ENCODE results near the gene UNC93B1.

Gene UNC93B1

DNA sequence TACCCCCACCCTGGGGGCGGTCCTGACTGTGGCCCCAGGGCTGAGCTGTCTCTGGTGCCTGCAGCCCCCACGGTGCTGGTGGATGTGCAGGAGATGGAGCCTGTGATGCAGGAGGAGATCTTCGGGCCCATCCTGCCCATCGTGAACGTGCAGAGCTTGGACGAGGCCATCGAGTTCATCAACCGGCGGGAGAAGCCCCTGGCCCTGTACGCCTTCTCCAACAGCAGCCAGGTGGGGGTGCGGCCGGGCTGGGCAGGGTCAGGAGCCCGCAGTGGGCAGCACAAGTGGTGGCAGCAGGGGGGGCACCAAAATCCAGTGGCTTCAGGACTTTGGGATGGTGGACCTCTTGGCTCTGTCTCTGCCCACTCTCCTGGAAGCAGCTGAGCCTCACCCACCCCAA is 18.6 kb upstream of the UNC93B1 start:
- DNase-seq, result no peak

DNA sequence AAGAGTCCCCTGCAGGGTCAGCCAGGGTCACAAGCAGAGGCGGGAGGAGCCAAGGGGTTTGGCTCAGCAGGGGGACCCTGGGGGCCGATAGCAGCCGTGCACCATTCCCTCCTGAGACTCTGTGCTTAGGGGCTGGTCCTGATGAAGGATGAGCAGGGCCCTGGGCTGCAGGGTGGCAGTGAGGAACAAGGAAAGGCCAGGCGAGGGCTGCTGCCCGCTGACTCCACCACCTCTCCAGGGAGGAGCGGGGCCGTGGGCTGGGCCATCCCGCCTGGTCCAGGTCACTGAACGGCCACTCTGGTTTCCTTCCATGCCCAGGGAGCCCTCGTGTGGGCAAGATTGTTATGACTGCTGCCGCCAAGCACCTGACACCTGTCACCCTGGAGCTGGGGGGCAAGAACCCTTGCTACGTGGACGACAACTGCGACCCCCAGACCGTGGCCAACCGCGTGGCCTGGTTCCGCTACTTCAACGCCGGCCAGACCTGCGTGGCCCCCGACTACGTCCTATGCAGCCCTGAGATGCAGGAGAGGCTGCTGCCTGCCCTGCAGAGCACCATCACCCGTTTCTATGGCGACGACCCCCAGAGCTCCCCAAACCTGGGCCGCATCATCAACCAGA is 17.4 kb upstream of the UNC93B1 start:
- no peak for DNase-seq

DNA sequence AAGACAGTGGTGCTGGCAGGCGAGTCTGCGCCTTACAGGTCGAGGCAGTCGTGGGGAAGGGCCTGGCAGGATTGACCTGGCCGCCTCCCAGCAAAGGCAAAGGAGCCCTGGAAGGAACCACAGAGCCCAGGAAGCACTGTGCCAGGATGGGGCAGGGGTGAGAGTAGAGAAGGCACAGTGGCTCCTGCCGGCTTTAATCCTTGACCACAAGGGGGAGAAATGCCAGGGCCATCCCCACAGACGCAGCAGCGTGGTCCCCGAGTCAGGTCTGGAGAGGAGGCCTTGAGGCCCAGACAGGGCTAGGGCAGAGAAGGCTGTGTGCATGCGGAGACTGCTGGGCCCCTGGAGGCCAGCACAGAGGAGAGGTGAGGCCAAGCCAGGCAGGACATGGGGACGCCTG is 16.7 kb upstream of the UNC93B1 start:
- no peak for DNase-seq

DNA sequence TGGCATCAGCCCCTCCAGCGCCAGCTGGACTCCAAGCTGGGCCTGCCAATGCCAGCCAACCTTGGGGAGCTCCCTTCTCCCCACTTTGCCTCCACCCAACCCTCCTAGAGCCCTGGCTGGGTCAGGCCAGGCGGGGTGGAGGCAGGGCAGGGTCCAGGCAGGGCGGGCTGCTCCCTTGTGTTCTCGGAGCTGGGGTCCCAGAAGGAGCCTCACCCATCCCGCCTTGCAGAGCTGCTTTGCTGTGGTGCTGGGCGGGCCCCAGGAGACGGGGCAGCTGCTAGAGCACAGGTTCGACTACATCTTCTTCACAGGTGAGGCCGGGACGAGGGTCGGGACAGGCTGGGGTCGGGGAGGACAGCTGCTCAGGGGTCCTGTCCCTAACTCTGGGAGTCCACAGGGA is 15.6 kb upstream of the UNC93B1 start:
- no peak for DNase-seq

DNA sequence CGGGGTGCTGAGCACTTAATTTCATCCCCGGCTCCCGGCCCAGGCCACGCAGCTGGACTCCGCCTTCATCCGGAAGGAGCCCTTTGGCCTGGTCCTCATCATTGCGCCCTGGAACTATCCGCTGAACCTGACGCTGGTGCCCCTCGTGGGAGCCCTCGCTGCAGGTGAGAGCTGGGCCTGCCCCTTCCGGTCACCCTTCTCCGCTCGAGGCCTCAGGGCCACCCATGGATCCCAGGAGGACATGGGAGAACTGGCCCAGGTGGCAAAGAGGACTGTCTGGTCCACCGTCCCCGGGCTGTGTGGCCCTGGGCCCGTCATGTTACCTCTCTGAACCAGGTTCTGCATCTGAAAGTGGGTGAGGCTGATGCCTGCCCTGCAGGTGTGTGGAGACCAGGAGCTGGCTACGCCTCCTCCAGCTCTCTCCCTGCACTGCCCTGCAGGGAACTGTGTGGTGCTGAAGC is 14.9 kb upstream of the UNC93B1 start:
- no peak for DNase-seq

DNA sequence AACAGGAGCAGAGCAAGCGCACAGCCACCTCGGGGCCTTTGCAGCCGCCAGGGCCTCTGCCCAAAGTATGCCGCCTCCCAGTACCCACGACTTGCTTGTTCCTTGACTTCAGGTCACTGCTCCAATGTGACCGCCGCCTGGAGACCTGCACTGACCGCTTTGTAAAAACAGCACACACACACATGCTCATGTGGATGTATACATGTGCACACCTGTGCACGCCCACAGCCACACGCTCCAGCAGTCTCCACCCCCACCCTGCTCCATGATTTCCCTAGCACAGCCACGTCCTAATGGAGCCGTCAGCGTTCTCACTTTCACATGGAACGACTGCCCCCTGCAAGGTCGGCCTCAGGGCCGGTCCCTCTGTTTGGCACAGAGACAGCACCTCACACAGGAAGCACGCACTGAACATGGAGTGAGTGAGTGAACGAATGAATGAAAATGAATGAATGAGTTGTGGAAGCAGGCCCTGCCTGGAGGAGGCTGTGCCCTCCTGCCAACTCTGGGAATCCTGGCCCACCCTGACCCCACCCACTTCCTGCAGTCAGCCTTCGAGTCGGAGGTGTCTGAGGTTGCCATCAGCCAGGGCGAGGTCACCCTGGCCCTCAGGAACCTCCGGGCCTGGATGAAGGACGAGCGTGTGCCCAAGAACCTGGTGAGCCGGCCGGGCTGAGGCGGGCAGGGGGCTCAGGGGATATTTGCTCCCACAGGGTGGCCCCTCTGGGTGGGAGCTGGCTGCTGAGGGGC is 14.3 kb upstream of the UNC93B1 start:
- no peak for DNase-seq

DNA sequence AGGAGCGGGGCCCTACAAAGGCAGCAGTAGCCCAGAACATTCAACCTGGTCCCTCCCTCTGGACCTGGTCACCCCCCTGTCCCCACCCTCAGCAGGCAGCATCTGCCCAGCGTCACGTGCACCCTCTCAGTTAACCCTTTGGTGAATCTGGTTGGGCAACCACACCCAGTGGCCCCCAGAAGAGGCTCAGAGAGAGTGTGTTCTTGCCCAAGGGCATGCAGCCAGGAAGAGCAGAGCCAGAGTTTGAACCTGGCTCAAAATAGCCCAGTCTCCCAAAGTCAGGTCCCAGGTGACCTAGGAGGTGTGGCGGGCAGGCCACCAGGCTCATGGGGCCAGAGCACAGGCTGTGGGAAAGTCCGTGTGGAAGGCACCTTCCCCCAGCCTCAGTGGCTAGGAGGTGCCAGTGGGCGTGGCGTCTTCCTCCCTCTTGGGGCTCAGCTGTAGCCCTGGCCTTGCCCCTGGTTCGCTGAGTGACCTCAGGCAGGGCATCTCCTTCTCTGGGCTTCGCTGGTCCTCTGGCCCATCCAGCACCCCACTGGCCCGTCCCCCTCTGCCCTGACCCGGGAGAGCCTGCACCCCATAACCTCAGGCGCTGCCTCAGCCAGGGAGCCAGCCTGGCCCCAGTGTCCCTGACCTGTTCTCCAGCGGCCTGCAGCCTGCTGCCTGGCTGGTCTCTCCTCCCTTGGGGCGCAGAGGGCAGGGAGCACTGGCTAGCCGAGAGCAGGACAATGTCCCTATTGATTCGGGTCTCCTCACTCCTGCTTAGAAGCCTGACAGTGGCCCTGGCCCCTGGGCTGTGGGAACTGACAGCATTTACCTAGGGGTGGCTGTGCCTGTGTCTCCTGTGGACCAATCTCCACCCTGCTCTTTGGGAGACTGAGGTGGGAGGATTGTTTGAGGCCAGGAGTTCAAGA is 13.3 kb upstream of the UNC93B1 start:
- DNase-seq, result no peak

DNA sequence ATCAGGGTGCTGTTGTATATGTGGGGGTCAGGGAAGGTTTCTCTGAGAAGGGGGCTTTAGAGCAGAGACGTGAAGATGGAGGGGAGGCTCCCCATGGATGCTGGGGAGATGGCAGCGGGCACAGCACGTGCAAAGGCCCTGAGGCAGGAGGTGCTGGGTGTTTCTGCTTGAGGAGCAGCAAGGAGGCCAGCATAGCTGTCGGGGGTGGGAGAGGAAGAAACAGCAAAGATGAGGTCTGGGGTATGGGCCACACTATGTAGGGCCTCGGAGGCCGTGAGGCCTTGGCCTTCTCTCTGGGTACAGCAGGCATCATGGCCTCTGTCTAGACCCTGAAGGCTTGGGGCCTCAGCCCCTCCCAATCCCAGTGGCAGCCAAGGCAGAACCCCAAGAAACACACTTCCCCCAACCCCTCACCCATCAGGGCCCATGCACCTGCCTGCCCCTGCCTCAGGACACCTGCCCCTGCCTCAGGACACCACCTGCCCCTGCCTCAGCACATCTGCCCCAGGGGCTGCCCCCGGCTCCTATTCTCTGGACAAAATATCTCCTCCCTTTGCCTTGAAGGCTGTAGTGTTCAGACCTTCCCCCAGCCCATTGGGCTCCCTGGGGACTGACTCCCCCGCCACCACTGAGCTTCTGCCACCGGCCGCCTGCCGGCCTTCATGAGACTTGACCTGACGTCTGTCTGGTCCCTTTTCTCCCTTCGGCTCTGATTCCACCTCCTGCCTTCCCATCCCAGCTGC is 12.4 kb upstream of the UNC93B1 start:
- no peak for DNase-seq

DNA sequence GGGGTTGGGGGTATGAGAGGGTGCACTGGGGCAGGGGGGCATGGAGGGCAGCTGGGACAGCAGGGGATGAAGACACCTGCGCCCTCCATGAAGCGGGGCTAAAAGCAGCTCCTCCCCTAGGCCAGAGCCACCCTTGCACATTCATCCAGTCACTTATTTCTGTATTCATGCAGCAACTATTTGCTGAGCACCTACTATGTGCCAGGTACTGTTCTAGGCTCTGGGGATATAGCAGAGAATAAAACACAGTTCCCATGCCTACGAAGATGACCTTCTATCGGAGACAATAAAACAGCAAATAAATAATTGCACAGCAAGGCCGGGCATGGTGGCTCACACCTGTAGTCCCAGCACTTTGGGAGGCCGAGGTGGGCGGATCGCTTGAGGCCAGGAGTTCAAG is 11.6 kb upstream of the UNC93B1 start:
- no peak for DNase-seq

DNA sequence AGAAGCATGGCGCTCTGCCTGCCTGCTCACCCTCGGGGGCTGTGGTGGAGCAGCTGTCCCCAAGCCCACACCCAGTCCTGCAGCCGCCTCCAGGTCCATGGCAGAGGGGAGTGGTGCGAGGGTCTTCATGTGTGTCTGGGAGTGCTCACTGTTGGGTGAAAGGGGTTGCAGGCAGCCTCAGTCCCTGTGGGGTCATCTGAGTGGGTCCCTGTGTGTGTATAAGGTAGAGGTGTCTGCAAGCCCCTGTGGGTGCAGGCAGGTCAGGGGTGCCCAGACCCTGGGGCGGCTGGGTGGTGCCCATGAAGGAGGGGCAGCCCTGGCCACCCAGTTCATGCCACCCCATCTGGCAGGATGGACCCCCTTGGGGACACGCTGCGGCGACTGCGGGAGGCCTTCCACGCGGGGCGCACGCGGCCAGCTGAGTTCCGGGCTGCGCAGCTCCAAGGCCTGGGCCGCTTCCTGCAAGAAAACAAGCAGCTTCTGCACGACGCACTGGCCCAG is 11.1 kb upstream of the UNC93B1 start:
- no peak for DNase-seq

DNA sequence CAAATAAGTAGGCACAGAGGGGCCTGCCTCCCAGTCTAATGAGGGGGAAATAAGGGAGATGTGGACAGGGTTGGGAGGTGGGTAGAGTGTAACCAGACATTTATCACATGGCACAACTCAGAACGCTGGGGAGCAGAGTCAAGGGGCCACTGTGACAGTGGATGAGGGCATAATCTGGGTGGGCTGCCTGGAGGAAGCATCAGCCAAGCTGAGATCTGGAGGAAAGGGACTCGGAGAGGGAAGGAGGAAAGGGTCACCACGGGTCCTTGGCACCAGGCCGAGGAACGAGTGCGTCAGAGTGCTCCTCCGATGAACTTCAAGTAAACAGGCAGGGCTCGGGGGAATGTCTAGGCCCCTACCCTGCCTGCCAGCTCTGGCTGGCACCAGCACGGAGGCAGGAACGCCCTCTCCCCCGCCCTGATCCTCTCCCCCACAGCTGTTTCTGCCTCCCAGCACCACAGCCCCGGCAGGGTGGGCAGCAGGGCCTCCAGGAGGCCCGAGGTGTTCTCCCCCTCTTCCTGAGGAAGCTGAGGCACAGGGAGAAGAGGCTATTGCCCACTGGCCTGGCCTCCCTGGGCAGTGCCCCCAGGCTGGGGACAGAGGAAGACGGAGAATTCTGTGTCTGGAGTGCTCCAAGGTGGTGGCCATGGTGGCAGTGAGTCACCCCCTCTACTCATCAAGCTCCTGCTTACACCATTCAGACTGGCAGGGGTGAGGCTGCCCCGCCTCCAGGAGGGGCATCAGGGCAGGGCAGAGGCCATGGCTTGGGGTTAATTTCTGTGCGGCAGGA is 10.5 kb upstream of the UNC93B1 start:
- no peak for DNase-seq

DNA sequence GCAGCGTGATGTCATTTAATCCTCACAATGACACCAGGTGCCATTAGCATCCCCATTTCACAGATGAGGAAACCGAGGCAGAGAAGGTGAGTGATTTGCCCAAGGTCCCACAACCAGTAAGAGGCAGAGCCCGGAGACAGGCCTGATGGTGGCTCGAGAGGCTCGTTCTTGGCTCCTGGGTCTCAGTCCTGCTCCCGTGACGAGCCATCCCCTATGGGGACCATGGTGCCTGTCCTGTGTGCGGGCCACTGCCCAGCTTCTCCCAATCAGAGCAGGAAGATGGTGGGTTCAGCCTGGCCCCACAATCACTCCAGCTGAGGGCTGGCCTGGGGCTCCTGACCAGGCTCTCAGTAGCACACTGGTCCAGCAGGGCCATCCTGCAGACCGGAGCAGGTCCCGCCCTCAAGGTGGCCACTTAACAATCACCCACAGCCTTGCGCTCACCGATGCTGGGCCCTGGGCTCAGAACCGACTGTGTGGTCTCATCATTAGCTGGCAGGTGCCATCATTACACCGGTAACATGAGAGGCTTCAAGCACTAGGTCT is 9.8 kb upstream of the UNC93B1 start:
- DNase-seq, result no peak

DNA sequence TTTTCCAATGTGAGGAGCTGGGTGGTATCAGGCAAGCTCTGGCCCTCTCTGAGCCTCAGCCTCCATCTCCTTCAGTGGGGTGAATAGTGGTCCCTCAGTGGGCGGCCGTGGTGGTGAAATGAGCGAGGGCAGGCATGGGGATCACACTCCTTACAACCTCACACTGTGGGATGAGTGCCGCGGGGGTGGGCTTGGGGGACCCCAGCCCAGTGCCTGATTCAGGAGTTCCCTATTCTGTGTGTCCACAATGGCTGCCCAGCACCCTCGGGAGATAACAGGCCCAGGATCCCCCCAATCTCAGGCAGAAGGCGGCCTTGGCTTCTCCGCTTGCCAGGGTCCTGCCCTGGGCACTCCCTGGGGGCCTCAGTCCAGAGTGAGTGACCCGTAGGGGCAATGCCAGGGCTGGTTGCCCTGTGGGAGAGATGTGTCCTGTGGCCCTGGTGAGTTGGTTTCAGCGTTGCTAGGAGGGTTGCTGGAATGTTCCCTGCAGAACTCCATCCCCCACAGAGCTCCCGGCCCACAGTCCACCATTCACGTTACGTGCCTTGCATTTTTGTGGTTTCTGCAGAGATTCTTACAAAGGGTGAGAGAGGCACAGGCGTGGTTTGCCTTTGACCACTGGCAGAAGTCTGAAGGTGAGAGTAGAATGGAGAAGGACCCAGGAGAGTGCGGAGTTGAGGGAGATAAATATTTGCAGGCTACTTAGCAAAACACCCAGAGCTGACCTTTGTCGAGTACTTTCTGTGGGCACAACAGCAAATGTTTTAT is 9.1 kb upstream of the UNC93B1 start:
- DNase-seq, result no peak

DNA sequence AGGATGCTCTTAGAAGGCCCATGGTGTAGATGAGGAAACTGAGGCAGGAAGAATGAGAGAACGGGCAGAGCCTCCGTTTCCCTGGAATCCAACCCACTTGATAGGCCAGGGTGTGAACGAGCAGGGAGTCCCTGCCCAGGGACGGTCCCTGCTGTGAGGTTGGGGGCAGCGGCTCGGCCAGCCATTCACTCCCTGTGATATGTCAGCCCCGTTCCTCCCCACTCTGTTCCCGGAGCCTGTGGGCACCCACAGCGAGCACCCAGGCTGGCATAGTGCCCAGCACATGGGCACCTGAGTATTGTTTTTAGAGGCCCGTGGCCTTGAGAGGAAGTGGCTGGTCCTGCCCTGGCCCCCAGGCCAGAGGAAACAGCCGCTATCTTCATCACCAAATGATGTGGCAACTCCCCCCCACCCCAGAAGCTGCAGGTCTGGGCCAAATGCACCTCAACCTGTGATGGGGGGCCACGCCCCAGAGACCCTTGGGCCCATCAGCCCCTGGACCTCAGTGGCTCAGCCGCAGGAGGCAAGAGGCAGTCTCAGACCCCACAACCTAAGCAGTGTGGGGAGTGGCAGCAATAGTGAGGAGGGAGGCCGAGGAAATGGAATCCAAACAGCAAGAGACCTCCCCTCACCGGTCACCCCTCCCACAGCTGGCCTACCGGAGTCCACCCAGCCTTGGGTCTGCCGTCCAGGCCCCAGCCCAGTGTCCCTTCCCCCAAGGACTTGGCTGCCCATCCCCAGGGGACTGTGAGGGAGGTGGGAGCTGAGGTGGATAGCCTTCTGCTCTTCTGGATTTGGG is 8.3 kb upstream of the UNC93B1 start:
- no peak for DNase-seq

DNA sequence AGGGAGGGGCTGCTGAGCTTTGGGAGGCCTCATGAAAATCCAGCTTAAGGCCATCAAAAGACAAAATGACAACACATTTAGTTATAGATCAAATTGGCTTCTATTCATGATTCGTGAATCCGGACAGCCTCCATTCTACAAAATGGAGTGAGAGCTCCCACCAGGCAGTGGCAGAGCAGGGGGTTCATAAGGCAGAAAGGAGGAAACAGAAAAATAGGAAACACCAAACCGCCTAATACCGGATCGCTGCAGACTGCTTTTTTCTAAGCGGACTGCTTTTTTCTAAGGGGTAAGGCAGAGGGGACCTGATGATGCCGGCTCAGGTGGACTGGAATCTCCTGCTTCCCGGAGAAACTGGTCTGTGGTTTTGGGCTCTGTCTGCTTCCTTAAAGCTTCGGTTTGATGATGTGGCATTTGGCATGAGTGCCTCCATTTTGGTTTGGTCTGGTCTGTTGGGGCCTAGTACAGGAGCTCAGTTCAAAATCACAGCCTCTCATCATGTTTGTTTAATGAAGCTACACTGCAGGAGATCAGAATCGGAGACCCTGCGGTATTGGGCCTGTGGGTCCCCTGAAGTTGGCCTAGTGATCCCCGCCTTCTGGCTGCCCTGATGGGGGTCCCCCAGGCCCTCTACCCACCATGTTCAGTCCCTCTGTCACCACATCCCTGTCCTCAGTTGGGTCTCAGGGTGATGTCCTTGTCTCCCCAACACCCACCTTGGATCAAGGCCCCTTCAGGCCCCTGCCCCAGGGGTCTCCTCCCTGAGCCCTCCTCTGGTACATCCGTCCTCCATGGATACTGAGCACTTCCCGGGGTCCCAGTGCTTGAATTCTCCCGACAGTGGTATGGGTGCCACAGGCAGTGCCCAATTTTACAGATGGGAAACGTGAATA is 7.4 kb upstream of the UNC93B1 start:
- DNase-seq, result no peak

DNA sequence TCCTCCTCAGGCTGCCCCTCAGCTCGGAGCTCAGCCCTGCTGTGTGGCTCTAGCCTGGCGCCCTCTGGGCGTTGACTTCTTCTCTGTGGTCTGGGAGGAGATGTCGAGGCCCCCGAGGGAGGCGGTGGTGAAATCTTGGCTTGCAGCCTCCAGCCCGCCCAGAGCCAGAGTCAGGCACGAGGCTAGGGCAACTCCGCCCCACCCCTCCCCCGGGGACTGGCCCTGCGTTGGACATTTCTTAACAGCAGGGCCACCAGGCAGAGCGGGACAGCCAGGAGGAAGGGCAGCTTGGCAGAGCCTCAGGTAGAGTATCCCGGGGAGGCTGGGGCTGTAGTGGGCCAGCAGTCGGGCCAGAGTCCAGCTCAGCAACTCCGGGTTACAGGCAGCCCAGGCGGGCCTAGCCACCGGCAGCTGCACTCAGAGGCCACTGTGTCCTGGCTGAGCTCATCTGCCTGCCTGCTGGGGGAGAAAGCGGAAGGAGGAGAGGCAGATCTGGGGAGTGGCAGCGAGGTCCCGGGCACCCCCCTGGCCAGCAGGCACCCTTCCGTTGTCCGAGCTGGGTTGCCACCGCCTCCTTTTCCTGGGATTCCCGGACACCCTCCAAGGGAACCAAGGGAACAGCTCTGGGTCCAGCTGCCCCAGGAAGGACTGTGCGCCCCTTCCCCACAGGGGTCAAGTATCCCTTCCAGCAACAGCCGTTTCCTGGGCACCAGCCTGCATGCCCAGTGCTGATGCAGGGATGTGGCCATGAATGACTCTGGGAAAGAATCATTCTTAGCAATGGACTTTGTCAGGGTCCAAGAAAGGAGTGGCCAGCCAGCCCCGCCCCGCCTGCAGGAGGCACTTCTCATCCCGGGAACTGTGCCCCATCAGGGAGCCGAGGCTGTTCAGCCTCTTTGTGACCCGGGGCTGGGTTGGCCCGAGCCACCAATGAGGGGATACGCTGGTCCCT is 6.5 kb upstream of the UNC93B1 start, which contains the start of gene ALDH3B1:
Gene ALDH3B1 (plus strand): TSS at position 238 of the 952 bp plus-strand sequence. CDS start 4,971 bp downstream, outside the sequence.
- peak; percentile 80 for DNase-seq

DNA sequence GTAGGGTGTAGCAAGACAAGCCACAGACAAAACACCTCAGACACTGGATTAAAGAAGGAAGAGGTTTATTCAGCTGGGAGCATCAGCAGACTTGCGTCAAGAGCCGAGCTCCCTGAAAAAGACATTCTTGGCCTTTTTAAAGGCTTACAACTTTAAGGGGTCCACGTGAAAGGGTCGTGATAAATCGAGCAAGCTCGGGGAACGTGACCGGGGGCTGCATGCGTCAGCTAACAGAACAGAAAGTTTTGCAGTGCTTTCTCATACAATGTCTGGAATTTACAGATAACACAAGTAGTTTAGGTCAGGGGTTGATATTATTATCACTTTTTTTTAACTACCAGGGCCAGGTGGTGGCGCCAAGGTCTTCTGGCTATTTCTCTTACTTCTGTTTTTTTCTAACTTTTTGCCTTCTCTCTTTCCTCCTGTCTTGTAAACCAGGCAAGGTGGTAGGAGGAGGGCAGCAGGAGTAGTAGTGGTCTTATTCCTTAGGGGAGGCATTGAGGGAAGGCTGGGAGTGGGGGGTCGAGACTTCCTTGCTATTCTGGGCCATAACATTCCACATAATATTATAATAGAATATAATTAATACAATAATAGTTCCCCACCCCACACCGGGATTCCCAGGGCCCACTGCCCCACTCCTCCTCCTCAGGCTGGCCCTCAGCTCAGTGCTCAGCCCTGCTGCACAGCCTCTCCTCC is 5.6 kb upstream of the UNC93B1 start:
- DNase-seq, result no peak
